Measurements from ENCODE around the gene NCKAP5. TPM values are rescaled to one million over a fixed set of nuclear protein-coding genes. Genes with fewer than 3 reads are reported as not detected.

NCKAP5 gene
- total and polyA plus RNA-seq, 2 of the 8 experiments (the other 6 are each of a cell fraction or from before 2014, with no cell fraction given), result 0.27 to 0.86 TPM

- Histone ChIP-seq H3K36me3 (ENCODE audit: control insufficient read depth in 2 of 4, insufficient read depth in 4 of 4, low read length in 3 of 4) (no peaks in the 10 kb centered on the region), H3K4me1 (replicated peaks in 1 of 4; ENCODE audit: control insufficient read depth in 3 of 4, insufficient read depth in 4 of 4, low read length in 3 of 4) (no peaks in the 10 kb centered on the region), H3K14ac (ENCODE audit: insufficient read length) (no peak overlapping the region), H3K9ac (replicated peaks in 1 of 4; ENCODE audit: extremely low read depth in 1 of 4, low read depth in 3 of 4, low read length in 3 of 4) (no peak overlapping the region), H3K4ac (replicated peaks; ENCODE audit: insufficient read length, low read depth, low read length) (no peak overlapping the region), H3K4me2 (ENCODE audit: insufficient read depth in 1 of 2, low read depth in 2 of 2, low read length in 2 of 2) (no peak overlapping the region), H4K20me1 (replicated peaks in 1 of 2; ENCODE audit: control insufficient read depth in 1 of 2, insufficient read depth in 2 of 2, low read length in 2 of 2) (no peaks in the 10 kb centered on the region), H3K4me3 (ENCODE audit: extremely low read depth in 1 of 4, insufficient read depth in 2 of 4, low read depth in 3 of 4, low read length in 4 of 4) (no peak overlapping the region), H4K5ac (ENCODE audit: insufficient read length, low read depth, low read length) (no peak overlapping the region), H2AK5ac (ENCODE audit: low read depth, low read length) (no peak overlapping the region), H3K23me2 (ENCODE audit: low read depth, low read length) (no peaks in the 10 kb centered on the region), H2BK15ac (ENCODE audit: low read length) (no peak overlapping the region), H3K23ac (ENCODE audit: insufficient read length) (no peak overlapping the region), H4K91ac (replicated peaks; ENCODE audit: insufficient read length, low read length) (no peak overlapping the region), H2BK5ac (ENCODE audit: low read depth, low read length) (no peak overlapping the region), H2BK12ac (ENCODE audit: low read depth, low read length) (no peak overlapping the region), H2BK120ac (replicated peaks; ENCODE audit: low read depth, low read length) (no peak overlapping the region), H2BK20ac (ENCODE audit: low read length) (no peak overlapping the region), H4K8ac (ENCODE audit: extremely low read depth, insufficient read depth, low read length) (no peak overlapping the region), H3K79me1 (ENCODE audit: low read depth, low read length) (no peaks in the 10 kb centered on the region), H3K56ac (replicated peaks; ENCODE audit: insufficient read length, low read depth, low read length) (no peak overlapping the region), H3K27ac (ENCODE audit: low read depth, low read length) (no peak overlapping the region), H3K9me3 (ENCODE audit: insufficient read depth in 2 of 2, low read depth in 1 of 2, low read length in 1 of 2) (no peaks in the 10 kb centered on the region), H3K79me2 (ENCODE audit: control insufficient read depth in 1 of 2, insufficient read depth in 2 of 2, low read length in 2 of 2) (no peaks in the 10 kb centered on the region), H3K18ac (ENCODE audit: extremely low read depth, low read length) (no peak overlapping the region), H2AFZ (ENCODE audit: low read length) (no peak overlapping the region), H3K27me3 (replicated peaks in 1 of 4; ENCODE audit: control insufficient read depth in 3 of 4, extremely low read depth in 1 of 4, insufficient read depth in 3 of 4, low read length in 3 of 4) (peaks cover 0 to 1% (median 0%) of the 10 kb centered on the region in 4 experiments; a peak in 1 of 7 replicates)
- ChIA-PET CTCF (ENCODE audit: partially characterized antibody) (no interaction called here), POLR2A (ENCODE audit: partially characterized antibody) (no interaction called here)
- WGBS, 2 experiments (ENCODE audit: extremely low coverage in 1 of 2, insufficient coverage in 1 of 2, insufficient read length in 1 of 2, insufficient replicate concordance in 2 of 2, low coverage in 1 of 2, low lambda C conversion rate in 2 of 2, missing lambda C conversion rate in 1 of 2), result 86% methylated on average over 3 of the region's 3 CpGs; no CpG with 5 or more reads in 1 of the 2 experiments
- FAIRE-seq, result no peak
- DNase-seq (ENCODE audit: low read depth in 1 of 2, low spot score in 2 of 2), result no peak
- TF ChIP-seq EZH2 (IDR thresholded peaks at IDR 0.05; ENCODE audit: low read depth, low read length, severe bottlenecking) (no peak), POU5F1 (IDR thresholded peaks at IDR 0.05; ENCODE audit: low read depth, low read length) (no peak), CBX8 (IDR thresholded peaks at IDR 0.05; ENCODE audit: borderline replicate concordance, low read depth, low read length) (no peak)
These were observed 251.1 kb downstream of the NCKAP5 start for GRCh38 chr2:133317178-133317577.
